CD1c-positive myeloid dendritic cell (primary cell): ENCODE results near the gene FLACC1.
"Not testable (repeated sequence)": the region's sequence is repeated elsewhere in the genome, so short reads cannot be mapped to it uniquely, and the experiment has no call there.

Experiments used
- DNase-seq: peaks from one replicate; pipeline ENCODE4 v3.0.0-alpha.2; 2016; ENCODE audit errors: extremely low spot score

The FLACC1 gene, protein sequence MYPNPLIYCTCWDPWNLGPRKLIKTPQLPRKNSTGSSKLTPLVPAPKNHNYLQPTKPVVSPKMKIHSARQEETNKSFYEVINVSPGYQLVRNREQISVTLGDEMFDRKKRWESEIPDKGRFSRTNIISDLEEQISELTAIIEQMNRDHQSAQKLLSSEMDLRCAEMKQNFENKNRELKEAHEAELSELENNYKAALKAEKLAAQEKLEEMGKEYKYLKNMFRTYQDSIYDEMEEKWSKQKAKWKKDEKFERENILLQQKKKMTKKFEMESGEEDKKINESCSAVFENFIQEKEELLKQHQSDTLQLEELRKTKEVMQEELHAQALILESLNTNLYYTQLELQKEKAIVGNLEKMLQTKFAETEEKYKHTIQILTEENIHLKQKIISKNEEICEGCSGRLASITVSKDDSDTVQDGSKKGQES

GRCh38 chr2:201357221-201357620 lies at the start of gene FLACC1:
Gene FLACC1 (minus strand): TSS chr2:201357345. CDS start chr2:201351404, 5,941 bp downstream.
- peak; percentile 27 for DNase-seq

DNA sequence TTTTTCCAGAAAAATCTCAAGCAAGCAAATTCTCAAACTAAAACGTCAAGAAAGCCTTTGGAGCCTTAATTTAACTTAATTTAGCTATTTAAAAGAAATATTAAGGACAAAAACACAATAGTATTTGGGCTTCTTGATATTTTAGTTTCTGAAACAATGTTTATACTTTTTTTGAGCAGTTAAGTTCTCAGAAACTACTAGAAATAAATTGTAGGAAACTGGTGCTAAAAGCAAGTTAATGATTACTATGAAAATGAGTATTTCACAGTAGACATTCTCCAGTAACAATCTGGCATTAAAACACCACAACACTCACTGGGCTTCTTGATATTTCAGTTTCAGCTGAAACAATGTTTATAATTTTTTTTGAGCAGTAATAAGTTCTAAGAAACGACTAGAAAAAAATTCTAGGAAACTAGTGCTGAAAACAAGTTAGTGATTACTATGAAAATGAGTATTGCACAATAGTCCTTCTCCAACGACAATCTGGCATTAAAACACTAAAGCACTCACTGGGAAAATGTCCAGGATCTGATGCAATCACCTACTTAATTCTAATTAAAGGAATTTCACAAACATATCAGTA lies 49.0 kb upstream of the FLACC1 start:
- DNase-seq = peak; percentile 15

- no peak for DNase-seq
Observed at GRCh38 chr2:201404699-201405280, 47.6 kb upstream of the FLACC1 start.

- no peak for DNase-seq
Observed at GRCh38 chr2:201403880-201404279, 46.7 kb upstream of the FLACC1 start.

- DNase-seq = no peak
Observed at GRCh38 chr2:201402651-201403562, 45.8 kb upstream of the FLACC1 start.

DNA sequence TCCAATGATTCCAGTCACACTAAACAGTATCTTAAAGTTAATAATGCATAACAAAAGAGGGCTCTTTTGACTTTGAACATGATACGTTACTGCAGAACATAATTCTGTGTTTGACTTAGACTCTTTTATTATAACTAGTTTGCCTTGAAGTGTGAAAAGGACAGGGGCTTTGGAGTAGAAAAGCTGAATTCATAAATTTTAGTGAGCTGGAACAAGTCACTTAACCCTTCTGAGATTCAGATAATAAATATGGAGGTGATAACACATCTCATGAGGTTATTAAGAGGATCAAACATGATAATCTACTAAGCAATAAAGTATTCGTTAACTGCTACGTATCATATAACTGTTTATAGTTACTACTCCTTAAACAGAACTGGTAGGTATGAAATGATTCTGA lies 44.7 kb upstream of the FLACC1 start:
- no peak for DNase-seq

GRCh38 chr2:201396595-201396994 lies 39.5 kb upstream of the FLACC1 start:
- DNase-seq = no peak

- no peak for DNase-seq
Observed at GRCh38 chr2:201383136-201383535, 26.0 kb upstream of the FLACC1 start.

DNA sequence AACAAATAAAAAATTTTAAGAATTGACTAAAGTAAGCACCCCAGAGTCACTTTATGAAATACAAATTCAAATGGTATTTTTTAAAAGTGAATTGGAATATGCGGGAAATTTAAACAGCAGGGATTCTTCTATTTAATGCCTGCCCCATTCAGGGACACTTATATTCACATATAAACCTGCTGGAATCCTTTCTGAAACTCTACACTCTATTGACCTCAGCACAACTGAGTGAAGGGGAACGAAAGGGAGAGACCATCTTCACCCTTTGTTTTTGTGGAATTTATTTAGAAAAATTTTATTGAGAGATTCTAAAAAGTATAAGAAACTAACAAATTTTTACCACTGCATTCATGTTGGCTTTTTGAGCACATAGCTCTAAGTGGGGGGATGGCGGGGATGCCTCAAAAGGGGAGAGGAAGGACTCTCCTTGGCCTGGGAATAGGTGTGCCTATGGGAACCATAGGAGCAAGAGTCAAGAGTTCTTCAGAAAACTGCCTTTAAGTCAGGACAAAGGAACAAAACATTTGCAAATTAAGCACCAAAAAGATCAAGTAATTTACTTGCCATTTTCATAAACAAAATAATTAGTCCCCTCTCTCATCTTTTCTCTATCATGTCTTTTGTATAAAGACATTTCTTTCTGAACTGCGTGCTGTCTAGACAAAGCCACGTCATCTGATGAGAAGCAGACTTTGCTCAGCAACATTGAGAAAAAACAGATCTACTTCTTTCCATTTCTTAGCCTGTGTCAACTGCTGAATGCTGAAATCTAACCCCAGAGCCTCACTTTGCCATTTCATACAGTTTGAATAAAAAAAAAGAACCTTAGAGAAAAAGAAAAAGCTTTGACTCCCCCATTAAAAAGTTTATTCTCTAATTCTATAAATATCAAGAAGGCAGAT lies 21.6 kb upstream of the FLACC1 start:
- no peak for DNase-seq

- DNase-seq = no peak
Observed at GRCh38 chr2:201377218-201377617, 20.1 kb upstream of the FLACC1 start.

GRCh38 chr2:201369775-201370174 lies 12.6 kb upstream of the FLACC1 start:
- no peak for DNase-seq

DNA sequence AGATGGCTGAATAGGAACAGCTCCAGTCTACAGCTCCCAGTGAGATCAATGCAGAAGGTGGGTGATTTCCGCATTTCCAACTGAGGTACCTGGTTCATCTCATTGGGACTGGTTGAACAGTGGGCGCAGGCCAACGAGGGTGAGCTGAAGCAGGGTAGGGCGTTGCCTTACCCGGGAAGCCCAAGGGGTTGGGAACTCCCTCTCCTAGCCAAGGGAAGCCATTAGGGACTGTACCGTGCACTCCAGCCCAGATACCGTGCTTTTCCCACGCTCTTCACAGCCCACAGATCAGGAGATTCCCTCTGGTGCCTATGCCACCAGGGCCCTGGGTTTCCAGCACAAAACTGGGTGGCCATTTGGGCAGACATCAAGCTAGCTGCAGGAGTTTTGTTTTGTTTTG lies 12.2 kb upstream of the FLACC1 start:
- DNase-seq = not testable (repeated sequence)

GRCh38 chr2:201366146-201366545 lies 9.0 kb upstream of the FLACC1 start:
- no peak for DNase-seq

- peak; percentile 61 for DNase-seq
Observed at GRCh38 chr2:201363857-201364560, 6.9 kb upstream of the FLACC1 start.

GRCh38 chr2:201362396-201362795 lies 5.3 kb upstream of the FLACC1 start:
- no peak for DNase-seq

DNA sequence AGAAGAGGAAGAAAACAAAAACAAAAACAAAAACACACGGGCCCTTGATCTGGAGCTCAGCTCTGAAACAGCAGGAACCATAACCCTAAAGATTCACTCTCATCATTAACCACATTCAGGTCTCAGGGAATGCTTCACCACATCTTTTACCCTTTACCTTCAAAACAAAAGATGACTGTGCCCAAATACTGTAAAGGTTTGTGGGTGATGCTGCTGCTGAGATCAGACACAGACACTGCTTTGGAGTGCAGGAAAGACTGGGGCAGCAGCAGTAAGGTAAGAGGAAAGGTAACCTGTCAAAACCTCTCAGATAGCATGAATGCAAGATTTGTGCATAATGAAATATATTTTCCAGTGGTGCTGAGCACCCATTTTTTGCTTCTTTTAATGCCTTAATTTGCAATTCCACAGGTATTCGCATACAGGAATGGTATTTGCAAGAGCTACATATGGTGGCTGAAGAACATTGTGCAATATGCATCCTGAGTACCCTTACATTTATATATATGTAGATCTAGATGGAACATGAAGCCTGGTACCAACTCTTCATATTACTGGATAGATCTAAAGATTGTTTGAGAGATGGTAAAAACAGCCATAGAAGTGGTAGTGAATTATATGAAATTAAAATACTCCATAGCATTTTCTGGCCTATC lies 4.1 kb upstream of the FLACC1 start:
- DNase-seq = no peak

DNA sequence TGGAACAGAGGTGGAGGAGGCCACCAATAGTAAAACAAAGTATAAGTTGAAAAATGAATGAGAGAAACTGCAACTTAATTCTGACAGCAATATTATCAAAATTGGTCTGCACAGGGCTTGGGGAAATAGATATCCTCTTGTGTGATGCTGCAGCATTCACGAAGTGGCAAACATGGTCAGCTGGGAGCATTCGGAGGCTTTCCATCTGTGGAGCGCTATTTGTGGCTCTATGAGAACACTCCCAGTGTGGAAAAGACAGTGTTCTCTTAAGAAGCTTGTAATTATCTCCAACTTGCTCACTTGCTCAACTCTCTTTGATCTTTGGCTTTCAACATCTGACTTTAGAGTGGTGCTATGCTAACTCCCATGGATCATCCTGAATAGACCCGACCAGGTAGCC lies 3.1 kb upstream of the FLACC1 start:
- DNase-seq = no peak

- DNase-seq = peak; percentile 10
Observed at GRCh38 chr2:201358684-201359083, 1.5 kb upstream of the FLACC1 start.

- no peak for DNase-seq
Observed at GRCh38 chr2:201353116-201353515, 4.0 kb downstream of the FLACC1 start.

DNA sequence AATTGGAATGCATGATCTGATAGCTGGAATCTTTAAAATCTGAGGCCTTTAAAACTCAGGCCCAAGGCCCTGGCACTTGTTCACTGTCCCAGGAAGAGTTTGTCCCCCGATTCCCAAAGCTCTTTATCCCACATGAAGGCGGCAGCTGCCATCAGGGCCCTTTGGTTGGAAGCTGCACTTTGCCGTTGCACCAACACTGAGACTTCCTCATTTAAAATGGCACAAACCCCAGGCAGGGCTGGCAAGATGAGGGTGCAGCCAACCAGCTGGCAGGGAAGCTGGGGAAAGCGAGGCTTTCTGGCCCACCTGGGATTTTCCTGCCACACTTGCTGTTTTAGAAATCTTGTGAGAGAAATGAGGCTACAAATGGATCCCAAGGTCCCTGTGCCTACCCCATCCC lies 6.3 kb downstream of the FLACC1 start:
- DNase-seq = no peak
